Measurements from ENCODE around the gene BAIAP2L1. TPM values are rescaled to one million over a fixed set of nuclear protein-coding genes. Genes with fewer than 3 reads are reported as not detected.

The BAIAP2L1 gene
- total and polyA plus RNA-seq, 9 of the 15 experiments (the other 6 are each of a cell fraction or from before 2014, with no cell fraction given) = 4.2 to 29.8 (median 15.5) TPM

DNA sequence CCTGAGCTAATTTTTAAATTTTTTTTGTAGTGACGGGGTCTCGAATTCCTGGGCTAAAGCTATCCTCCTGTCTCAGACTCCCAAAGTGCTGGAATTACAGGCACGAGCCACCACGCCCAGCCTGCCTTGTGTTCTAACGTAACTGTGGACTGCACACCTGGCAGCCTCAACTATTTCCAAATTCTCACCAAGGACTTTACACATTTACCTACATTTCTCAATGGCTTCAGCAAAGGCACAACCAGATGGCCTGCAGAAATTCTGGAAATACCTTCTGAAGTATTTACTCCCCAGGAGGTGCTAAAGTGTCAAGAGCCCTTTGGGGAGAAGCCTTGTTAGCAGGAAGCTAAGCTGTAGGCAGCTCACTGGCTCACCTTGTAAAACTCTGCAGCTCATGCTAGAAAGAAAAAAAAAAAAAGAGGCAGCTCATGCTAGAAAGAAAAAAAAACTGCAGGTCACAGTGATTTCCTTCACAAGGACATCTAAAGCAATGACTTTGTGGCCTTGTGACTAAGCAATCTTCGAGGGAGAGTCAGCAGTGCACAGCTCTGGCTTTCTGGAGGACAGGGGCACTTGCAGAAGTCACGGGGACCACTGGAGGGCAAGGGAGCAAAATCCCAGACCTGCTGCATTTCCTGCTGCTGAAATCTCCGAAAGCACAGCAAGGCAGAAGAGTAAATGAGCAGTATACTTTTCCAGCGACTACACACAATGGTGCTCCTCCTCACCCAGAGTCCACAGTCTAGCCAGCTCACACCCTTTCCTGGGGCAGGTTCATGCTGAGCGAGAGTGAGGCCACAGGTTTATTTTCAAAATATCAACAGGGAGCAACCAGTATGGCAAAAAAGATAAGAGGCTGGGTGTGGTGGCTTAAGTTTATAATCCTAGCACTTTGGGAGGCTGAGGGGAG is 40.4 kb downstream of the BAIAP2L1 start (continued):
- TF ChIP-seq, protein P1, sequence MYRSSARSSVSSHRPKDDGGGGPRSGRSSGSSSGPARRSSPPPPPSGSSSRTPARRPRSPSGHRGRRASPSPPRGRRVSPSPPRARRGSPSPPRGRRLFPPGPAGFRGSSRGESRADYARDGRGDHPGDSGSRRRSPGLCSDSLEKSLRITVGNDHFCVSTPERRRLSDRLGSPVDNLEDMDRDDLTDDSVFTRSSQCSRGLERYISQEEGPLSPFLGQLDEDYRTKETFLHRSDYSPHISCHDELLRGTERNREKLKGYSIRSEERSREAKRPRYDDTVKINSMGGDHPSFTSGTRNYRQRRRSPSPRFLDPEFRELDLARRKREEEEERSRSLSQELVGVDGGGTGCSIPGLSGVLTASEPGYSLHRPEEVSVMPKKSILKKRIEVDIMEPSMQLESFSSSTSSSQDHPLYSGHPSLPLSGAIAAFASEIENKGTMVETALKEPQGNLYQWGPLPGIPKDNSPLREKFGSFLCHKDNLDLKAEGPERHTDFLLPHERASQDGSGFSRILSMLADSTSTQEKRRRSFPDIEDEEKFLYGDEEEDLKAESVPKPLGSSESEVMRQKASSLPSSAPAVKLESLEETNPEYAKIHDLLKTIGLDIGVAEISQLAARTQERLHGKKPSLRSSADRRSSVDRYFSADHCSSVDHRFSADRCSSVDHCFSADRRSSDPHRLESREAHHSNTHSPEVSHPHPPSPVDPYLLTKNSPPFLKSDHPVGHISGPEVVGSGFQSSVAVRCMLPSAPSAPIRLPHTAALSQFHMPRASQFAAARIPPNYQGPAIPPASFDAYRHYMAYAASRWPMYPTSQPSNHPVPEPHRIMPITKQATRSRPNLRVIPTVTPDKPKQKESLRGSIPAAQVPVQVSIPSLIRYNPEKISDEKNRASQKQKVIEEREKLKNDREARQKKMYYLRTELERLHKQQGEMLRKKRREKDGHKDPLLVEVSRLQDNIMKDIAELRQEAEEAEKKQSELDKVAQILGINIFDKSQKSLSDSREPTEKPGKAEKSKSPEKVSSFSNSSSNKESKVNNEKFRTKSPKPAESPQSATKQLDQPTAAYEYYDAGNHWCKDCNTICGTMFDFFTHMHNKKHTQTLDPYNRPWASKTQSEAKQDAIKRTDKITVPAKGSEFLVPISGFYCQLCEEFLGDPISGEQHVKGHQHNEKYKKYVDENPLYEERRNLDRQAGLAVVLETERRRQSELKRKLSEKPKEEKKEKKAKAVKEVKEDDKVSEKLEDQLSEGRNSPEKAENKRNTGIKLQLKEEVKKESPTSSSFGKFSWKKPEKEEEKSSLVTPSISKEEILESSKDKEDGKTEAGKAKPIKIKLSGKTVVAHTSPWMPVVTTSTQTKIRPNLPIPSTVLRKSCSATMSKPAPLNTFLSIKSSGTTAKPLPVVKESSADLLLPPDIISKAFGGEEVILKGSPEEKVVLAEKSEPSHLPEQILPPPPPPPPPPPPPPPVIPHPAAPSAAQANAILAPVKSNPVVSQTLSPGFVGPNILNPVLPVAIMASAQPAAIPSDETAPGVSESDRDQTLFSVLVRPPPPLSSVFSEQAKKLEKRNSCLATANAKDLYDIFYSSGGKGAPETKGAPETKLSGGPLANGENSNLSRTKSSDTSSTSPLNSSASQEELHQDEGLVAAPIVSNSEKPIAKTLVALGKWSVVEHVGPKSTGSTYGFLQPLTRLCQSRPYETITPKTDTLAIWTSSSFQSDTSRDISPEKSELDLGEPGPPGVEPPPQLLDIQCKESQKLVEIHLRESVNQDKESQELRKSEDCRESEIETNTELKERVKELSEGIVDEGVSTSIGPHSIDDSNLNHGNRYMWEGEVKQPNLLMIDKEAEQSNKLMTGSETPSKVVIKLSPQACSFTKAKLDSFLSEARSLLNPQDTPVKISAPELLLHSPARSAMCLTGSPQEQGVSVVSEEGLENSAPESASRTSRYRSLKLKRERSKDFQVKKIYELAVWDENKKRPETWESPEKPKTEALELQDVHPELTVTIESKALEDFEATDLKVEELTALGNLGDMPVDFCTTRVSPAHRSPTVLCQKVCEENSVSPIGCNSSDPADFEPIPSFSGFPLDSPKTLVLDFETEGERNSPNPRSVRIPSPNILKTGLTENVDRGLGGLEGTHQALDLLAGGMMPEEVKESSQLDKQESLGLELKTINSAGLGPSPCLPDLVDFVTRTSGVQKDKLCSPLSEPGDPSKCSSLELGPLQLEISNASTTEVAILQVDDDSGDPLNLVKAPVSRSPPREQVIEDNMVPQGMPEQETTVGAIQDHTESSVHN (IDR thresholded peaks at IDR 0.05; ENCODE audit: borderline replicate concordance in 1 of 2, low read depth in 1 of 2) = 0 out of 4 replicates have a peak, but pooled peaks of 1 of the 2 experiments have one; percentile 46
- no peak for TF ChIP-seq NCOA2 (IDR thresholded peaks at IDR 0.05; ENCODE audit: partially characterized antibody in 2 of 2)
- no peak for TF ChIP-seq BRD4 (IDR thresholded peaks at IDR 0.05)
- TF ChIP-seq CBFA2T3 (IDR thresholded peaks at IDR 0.05) = peak; percentile 91
- TF ChIP-seq FOXA3 (CRISPR knock-in tag; conservative IDR thresholded peaks at IDR 0.05 in 1 of 2, IDR thresholded peaks at IDR 0.05 in 1 of 2) = no peak
- no peak for TF ChIP-seq TAF9B (IDR thresholded peaks at IDR 0.05; ENCODE audit: partially characterized antibody)
- TF ChIP-seq SMARCC2 (IDR thresholded peaks at IDR 0.05; ENCODE audit: low read depth) = no peak
- no peak for TF ChIP-seq ERF (CRISPR knock-in tag; IDR thresholded peaks at IDR 0.05)
- TF ChIP-seq, protein P2, sequence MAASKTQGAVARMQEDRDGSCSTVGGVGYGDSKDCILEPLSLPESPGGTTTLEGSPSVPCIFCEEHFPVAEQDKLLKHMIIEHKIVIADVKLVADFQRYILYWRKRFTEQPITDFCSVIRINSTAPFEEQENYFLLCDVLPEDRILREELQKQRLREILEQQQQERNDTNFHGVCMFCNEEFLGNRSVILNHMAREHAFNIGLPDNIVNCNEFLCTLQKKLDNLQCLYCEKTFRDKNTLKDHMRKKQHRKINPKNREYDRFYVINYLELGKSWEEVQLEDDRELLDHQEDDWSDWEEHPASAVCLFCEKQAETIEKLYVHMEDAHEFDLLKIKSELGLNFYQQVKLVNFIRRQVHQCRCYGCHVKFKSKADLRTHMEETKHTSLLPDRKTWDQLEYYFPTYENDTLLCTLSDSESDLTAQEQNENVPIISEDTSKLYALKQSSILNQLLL (CRISPR knock-in tag; IDR thresholded peaks at IDR 0.05; ENCODE audit: borderline replicate concordance) = no peak
- no peak for TF ChIP-seq NCOA6 (IDR thresholded peaks at IDR 0.05)
- no peak for TF ChIP-seq ZNF717 (CRISPR knock-in tag; IDR thresholded peaks at IDR 0.05)
- TF ChIP-seq NFE2 (IDR thresholded peaks at IDR 0.05; ENCODE audit: low read depth) = peak; percentile 88
- no peak for TF ChIP-seq ZNF408 (CRISPR knock-in tag; IDR thresholded peaks at IDR 0.05; ENCODE audit: low read depth)
- no peak for TF ChIP-seq ZFP1 (CRISPR knock-in tag; IDR thresholded peaks at IDR 0.05)
- no peak for TF ChIP-seq STAG1 (CRISPR knock-in tag; IDR thresholded peaks at IDR 0.05; ENCODE audit: borderline replicate concordance)
- TF ChIP-seq, protein P3, sequence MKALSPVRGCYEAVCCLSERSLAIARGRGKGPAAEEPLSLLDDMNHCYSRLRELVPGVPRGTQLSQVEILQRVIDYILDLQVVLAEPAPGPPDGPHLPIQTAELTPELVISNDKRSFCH (CRISPR knock-in tag; IDR thresholded peaks at IDR 0.05) = no peak
- TF ChIP-seq, protein P3 (tag; IDR thresholded peaks at IDR 0.05) = no peak
- TF ChIP-seq MBD2 (IDR thresholded peaks at IDR 0.05; ENCODE audit: borderline replicate concordance, low read depth) = no peak
- TF ChIP-seq FOXJ3 (CRISPR knock-in tag; IDR thresholded peaks at IDR 0.05) = no peak
